Skeletal muscle cell (primary cell): Measurements from ENCODE around the gene ZNF213.

ENCODE experiments used
- DNase-seq: peaks from one replicate; pipeline ENCODE4 v3.0.0-alpha.2; 2010; ENCODE audit warnings: low read depth
- H3K4me3 ChIP-seq: 2 replicates; pipeline ENCODE4 v1.5.1; 2011; ENCODE audit warnings: low read depth, mild to moderate bottlenecking, control low read depth, low read length, moderate library complexity

ZNF213 gene

GRCh38 chr16:3134338-3135125 lies at the start of gene ZNF213:
Gene ZNF213 (plus strand): TSS chr16:3135029. CDS start chr16:3137281, 2,252 bp downstream.
- peak; percentile 90 for DNase-seq
- H3K4me3 ChIP-seq: peak within 1 kb of the TSS; percentile 100

- H3K4me3 ChIP-seq: no peak overlapping the region
Measured at GRCh38 chr16:3085868-3086595, 48.8 kb upstream of the ZNF213 start.

GRCh38 chr16:3086596-3087242 lies 48.1 kb upstream of the ZNF213 start:
- DNase-seq: no peak
- no peak overlapping the region for H3K4me3 ChIP-seq

More at GRCh38 chr16:3085868-3086595, 48.8 kb upstream of the ZNF213 start:
- DNase-seq: no peak

GRCh38 chr16:3087243-3088235 lies 47.3 kb upstream of the ZNF213 start:
- no peak overlapping the region for H3K4me3 ChIP-seq
- no peak for DNase-seq

GRCh38 chr16:3088450-3088849 lies 46.4 kb upstream of the ZNF213 start:
- DNase-seq: no peak
- no peak overlapping the region for H3K4me3 ChIP-seq

- DNase-seq: no peak
- no peak overlapping the region for H3K4me3 ChIP-seq
Measured at GRCh38 chr16:3088925-3089716, 45.7 kb upstream of the ZNF213 start.

- no peak overlapping the region for H3K4me3 ChIP-seq
- DNase-seq: no peak
Measured at GRCh38 chr16:3089717-3090592, 44.9 kb upstream of the ZNF213 start.

- DNase-seq: no peak
- H3K4me3 ChIP-seq: no peak overlapping the region
Measured at GRCh38 chr16:3091551-3091950, 43.3 kb upstream of the ZNF213 start.

- H3K4me3 ChIP-seq: no peak overlapping the region
- no peak for DNase-seq
Measured at GRCh38 chr16:3092501-3092941, 42.3 kb upstream of the ZNF213 start.

- DNase-seq: no peak
- no peak overlapping the region for H3K4me3 ChIP-seq
Measured at GRCh38 chr16:3094289-3095027, 40.4 kb upstream of the ZNF213 start.

GRCh38 chr16:3095869-3096268 lies 39.0 kb upstream of the ZNF213 start:
- no peak overlapping the region for H3K4me3 ChIP-seq
- no peak for DNase-seq

- H3K4me3 ChIP-seq: no peak overlapping the region
- DNase-seq: no peak
Measured at GRCh38 chr16:3096362-3096761, 38.5 kb upstream of the ZNF213 start.

GRCh38 chr16:3097266-3097665 lies 37.6 kb upstream of the ZNF213 start:
- no peak overlapping the region for H3K4me3 ChIP-seq
- DNase-seq: no peak

- DNase-seq: no peak
- H3K4me3 ChIP-seq: peak within 1 kb of the TSS; percentile 20
Measured at GRCh38 chr16:3098459-3099394, 36.1 kb upstream of the ZNF213 start, which contains the start of gene ZSCAN10. Gene ZSCAN10 (minus strand): TSS chr16:3099294. CDS start chr16:3092937, 6,357 bp downstream.

GRCh38 chr16:3099395-3099731 lies 35.5 kb upstream of the ZNF213 start:
- H3K4me3 ChIP-seq: no peak overlapping the region
- no peak for DNase-seq
